SK-N-SH (cell line): Measurements from ENCODE around the gene SORCS3. TPM values are rescaled to one million over a fixed set of nuclear protein-coding genes. Genes with fewer than 3 reads are reported as not detected.

Source experiments
- CTCF ChIA-PET: fragments of 300-600, 350-600 bp; formaldehyde crosslinking; extraction: SDS; loops from one replicate; lab custom pipeline; 2021; lab: Yijun Ruan, JAX
- POLR2A ChIA-PET: fragments of 350-600 bp; sonication (Branson Sonifier 250); formaldehyde crosslinking; extraction: SDS; loops from one replicate; lab custom pipeline; 2020; ENCODE audit warnings: antibody characterized with exemption, inconsistent platforms; lab: Yijun Ruan, JAX
- DNase-seq: peaks from one replicate; pipeline ENCODE4 v3.0.0; 2012
- H2AFZ ChIP-seq: fragments of 200-600 bp; sonication (generic); 2 replicates; pipeline ENCODE4 v1.8.1; 2016; ENCODE audit warnings: antibody characterized with exemption, mild to moderate bottlenecking, low read depth
- H3F3A ChIP-seq: fragments of 200-600 bp; sonication (generic); replicated peaks from 2 replicates; pipeline ENCODE3; 2016; ENCODE audit warnings: antibody characterized with exemption, mild to moderate bottlenecking; ENCODE audit not compliant: insufficient read depth
- H3K27ac ChIP-seq, 2 experiments: fragments of 200-500 bp in 1 of 2; fragments of 200-600 bp in 1 of 2; sonication (Bioruptor generic) in 1 of 2; sonication (generic), shearing (Covaris generic) in 1 of 2; 2 replicates each; pipeline versions ENCODE4 v1.5.1 to v1.6.1; 2014 to 2016; ENCODE audit warnings: low read depth in 2 of 2, inconsistent platforms in 1 of 2, low read length in 1 of 2, mild to moderate bottlenecking in 1 of 2, mixed read lengths in 1 of 2
- H3K27me3 ChIP-seq: fragments of 200-600 bp; sonication (generic), shearing (Covaris generic); 2 replicates; pipeline ENCODE4 v1.6.1; 2016; ENCODE audit warnings: mixed run types; ENCODE audit not compliant: insufficient read depth
- H3K36me3 ChIP-seq, 2 experiments: fragments of 200-500 bp in 1 of 2; fragments of 200-600 bp in 1 of 2; sonication (Bioruptor generic) in 1 of 2; sonication (generic) in 1 of 2; replicated peaks in 1 of 2; 2 replicates each; pipeline versions ENCODE3 to v1.5.1; 2014 to 2016; ENCODE audit warnings: low read length in 1 of 2, mild to moderate bottlenecking in 1 of 2; ENCODE audit not compliant: insufficient read depth in 2 of 2, control insufficient read depth in 1 of 2
- H3K4me1 ChIP-seq, 2 experiments: fragments of 200-500 bp in 1 of 2; fragments of 200-600 bp in 1 of 2; sonication (Bioruptor generic) in 1 of 2; sonication (generic), shearing (Covaris generic) in 1 of 2; 2 replicates each; pipeline versions ENCODE4 v1.5.1 to v1.6.1; 2014 to 2016; ENCODE audit warnings: low read depth in 1 of 2, low read length in 1 of 2, mixed run types in 1 of 2; ENCODE audit not compliant: insufficient read depth in 2 of 2, control insufficient read depth in 1 of 2
- H3K4me2 ChIP-seq: fragments of 200-600 bp; sonication (generic), shearing (Covaris generic); 2 replicates; pipeline ENCODE4 v1.6.1; 2017; ENCODE audit warnings: mixed run types
- H3K4me3 ChIP-seq, 2 experiments: fragments of 200-500 bp in 1 of 2; fragments of 200-600 bp in 1 of 2; sonication (Bioruptor generic) in 1 of 2; sonication (generic), shearing (Covaris generic) in 1 of 2; 2 replicates each; pipeline versions ENCODE4 v1.5.1 to v1.8.1; 2014 to 2016; ENCODE audit warnings: low read depth in 2 of 2, inconsistent platforms in 1 of 2, low read length in 1 of 2, mild to moderate bottlenecking in 1 of 2, mixed read lengths in 1 of 2, moderate library complexity in 1 of 2
- H3K79me2 ChIP-seq: fragments of 200-600 bp; sonication (generic); 2 replicates; pipeline ENCODE4 v1.8.1; 2017; ENCODE audit warnings: mild to moderate bottlenecking; ENCODE audit not compliant: insufficient read depth
- H3K9ac ChIP-seq: fragments of 200-600 bp; sonication (generic); 2 replicates; pipeline ENCODE4 v1.6.1; 2017; ENCODE audit warnings: mixed run types
- H3K9me2 ChIP-seq: fragments of 200-600 bp; sonication (generic); 2 replicates; pipeline ENCODE4 v1.6.1; 2017; ENCODE audit warnings: mixed run types
- H3K9me3 ChIP-seq: fragments of 200-600 bp; sonication (generic); 2 replicates; pipeline ENCODE4 v1.6.1; 2017; ENCODE audit warnings: mixed run types, mild to moderate bottlenecking, moderate library complexity
- H4K20me1 ChIP-seq: fragments of 200-600 bp; sonication (generic); 2 replicates; pipeline ENCODE4 v1.6.1; 2017; ENCODE audit warnings: mild to moderate bottlenecking, mixed run types; ENCODE audit not compliant: insufficient read depth
- CHD2 ChIP-seq: fragments of 150-350 bp; IDR thresholded peaks from 2 replicates; pipeline ENCODE4 v1.6.1; 2018; ENCODE audit warnings: low read length; ENCODE audit not compliant: partially characterized antibody
- EP300 ChIP-seq, 2 experiments: IDR thresholded peaks; 2 replicates each; pipeline versions ENCODE4 v1.4.0 to v1.6.1; 2012; ENCODE audit warnings: borderline replicate concordance in 1 of 2, low read depth in 1 of 2, low read length in 1 of 2
- FOSL2 ChIP-seq: IDR thresholded peaks from 2 replicates; pipeline ENCODE4 v1.4.0; 2012; ENCODE audit warnings: low read depth, mild to moderate bottlenecking, moderate library complexity, borderline replicate concordance
- IRF3 ChIP-seq: fragments of 150-350 bp; IDR thresholded peaks from 2 replicates; pipeline ENCODE4 v1.6.1; 2016; ENCODE audit warnings: mild to moderate bottlenecking, low read depth, low read length
- JUND ChIP-seq: IDR thresholded peaks from 2 replicates; pipeline ENCODE4 v1.4.0; 2012
- PBX3 ChIP-seq: IDR thresholded peaks from 2 replicates; pipeline ENCODE4; 2012
- RAD21 ChIP-seq: IDR thresholded peaks from 2 replicates; pipeline ENCODE4 v1.6.1; 2012; ENCODE audit warnings: mild to moderate bottlenecking, low read length
- RXRA ChIP-seq: IDR thresholded peaks from 2 replicates; pipeline ENCODE4 v1.4.0; 2012; ENCODE audit warnings: low read depth, mild to moderate bottlenecking, borderline replicate concordance
- SMC3 ChIP-seq: IDR thresholded peaks from 2 replicates; pipeline ENCODE4 v1.6.1; 2012; ENCODE audit warnings: low read depth, low read length, improper control_type of control experiment
- TCF12 ChIP-seq: IDR thresholded peaks from 2 replicates; pipeline ENCODE4 v1.4.0; 2012
- USF2 ChIP-seq: fragments of 150-350 bp; IDR thresholded peaks from 2 replicates; pipeline ENCODE4 v1.6.1; 2017; ENCODE audit warnings: antibody characterized with exemption, low read length, low read depth, borderline replicate concordance
- WGBS: methylation state at CpG from one replicate; pipeline ENCODE4 v1.1.6; 2017; ENCODE audit warnings: low lambda C conversion rate; 5-methylcytosine and 5-hydroxymethylcytosine counted together
- polyA plus RNA-seq, 3 experiments: library from polyadenylated mRNA; depleted of rRNA; stranded (reverse); fragments of >200 nt; gene quantifications; 2 replicates each; pipeline ENCODE4 v1.2.3, GENCODE V29; 2012

SORCS3 gene
- not detected in 2 replicates for polyA plus RNA-seq (2012; rRNA removed)
- under 0.01 TPM in 1 of 2 replicates, not detected in the other for polyA plus RNA-seq (2012; cell fraction: cytosol; rRNA removed)
- not detected in 2 replicates for polyA plus RNA-seq (2012; cell fraction: nucleus; rRNA removed)

GRCh38 chr10:104641187-104641936 is at the start of gene SORCS3:
TSS of gene SORCS3 (plus strand) at chr10:104641290.
- TF ChIP-seq RAD21 (no peak), PBX3 (no peak), SMC3 (no peak), IRF3 (no peak), RXRA (no peak), CHD2 (no peak), FOSL2 (no peak), JUND (no peak)
- TF ChIP-seq, all 33 proteins: peak for 0
- H3K79me2 ChIP-seq: no peaks in the 10 kb centered on the region
- peaks cover 31% of the 10 kb centered on the region for H3K27me3 ChIP-seq
- ChIA-PET POLR2A (no interaction called here), CTCF (interaction anchor here (1.0 to 1.6 kb wide), 9 partner anchors 9 to 284 kb away, joined by 3 to 8 read pairs (median 3); no protein-coding TSS in a partner anchor)
- H4K20me1 ChIP-seq: no peaks in the 10 kb centered on the region
- no CpG with 5 or more reads among the region's 96 CpGs for WGBS
- no peaks in the 10 kb centered on the region for H3K9me2 ChIP-seq
- peaks cover 0 to 18% of the 10 kb centered on the region in 2 experiments; a peak in 1 of 4 replicates for H3K4me1 ChIP-seq
- peak; percentile 63 for DNase-seq
- no peaks in the 10 kb centered on the region for H3K9me3 ChIP-seq
- H3K27ac ChIP-seq: no peak within 1 kb of the TSS
- H3K36me3 ChIP-seq: no peaks in the 10 kb centered on the region
- H3K9ac ChIP-seq: no peak within 1 kb of the TSS
- H2AFZ ChIP-seq: no peak within 1 kb of the TSS
- no peaks in the 10 kb centered on the region for H3F3A ChIP-seq
- H3K4me2 ChIP-seq: peak within 1 kb of the TSS; percentile 28; the same call in 1 of the 2 replicates
- peak within 1 kb of the TSS in 1 of 2 experiments; percentile 36; a peak in 3 of 4 replicates for H3K4me3 ChIP-seq

- no peak overlapping the region for H2AFZ ChIP-seq
- TF ChIP-seq JUND: no peak
- TF ChIP-seq TCF12: no peak
- 0 out of 4 replicates have a peak, but pooled peaks of 1 of the 2 experiments have one; percentile 8 for TF ChIP-seq EP300 (IDR thresholded peaks at IDR 0.05; ENCODE audit: borderline replicate concordance in 1 of 2, low read depth in 1 of 2, low read length in 1 of 2)
- no peak for TF ChIP-seq USF2
- peaks cover 12 to 19% of the 10 kb centered on the region in 2 experiments; a peak in 3 of 4 replicates for H3K4me1 ChIP-seq
- no peak overlapping the region for H3K4me2 ChIP-seq
- no peaks in the 10 kb centered on the region for H4K20me1 ChIP-seq
- H3K36me3 ChIP-seq: no peaks in the 10 kb centered on the region
- 38% methylated on average over 3 of the region's 3 CpGs for WGBS
- H3K79me2 ChIP-seq: no peaks in the 10 kb centered on the region
- DNase-seq: peak; percentile 62
- peaks cover 7% of the 10 kb centered on the region for H3F3A ChIP-seq
- no peak overlapping the region for H3K4me3 ChIP-seq
- ChIA-PET CTCF (interaction anchor here (0.8 to 4.5 kb wide), 5 partner anchors 11 to 185 kb away, joined by 3 to 40 read pairs (median 10); no protein-coding TSS in a partner anchor), POLR2A (no interaction called here)
- H3K9me2 ChIP-seq: no peaks in the 10 kb centered on the region
- H3K9me3 ChIP-seq: no peaks in the 10 kb centered on the region
- H3K27ac ChIP-seq: peak overlapping the region in 1 of 2 experiments; percentile 75; a peak in 2 of 4 replicates
- H3K27me3 ChIP-seq: no peaks in the 10 kb centered on the region
- H3K9ac ChIP-seq: no peak overlapping the region
Measured at GRCh38 chr10:104591441-104591840, 49.6 kb upstream of the SORCS3 start.
